RWPE1 (cell line): ENCODE results near the gene EML4.

Experiments used
- CTCF ChIA-PET: fragments of 350-600 bp; sonication (Branson Sonifier 250); formaldehyde crosslinking; extraction: SDS; loops from one replicate; lab custom pipeline; 2021; lab: Yijun Ruan, JAX
- POLR2A ChIA-PET: fragments of 400-600 bp; formaldehyde crosslinking; extraction: SDS; loops from one replicate; lab custom pipeline; 2020; ENCODE audit warnings: antibody characterized with exemption; ENCODE audit not compliant: low non-redundant PET; lab: Yijun Ruan, JAX
- DNase-seq: peaks from one replicate; pipeline ENCODE4 v3.0.0; 2012; ENCODE audit warnings: low spot score
- H3K27ac ChIP-seq: fragments of 450-650 bp; 2 replicates; pipeline ENCODE4 v1.5.1; 2017
- CTCF ChIP-seq: fragments of 450-650 bp; conservative IDR thresholded peaks from 2 replicates; pipeline ENCODE4 v1.5.1; 2017; ENCODE audit warnings: low read depth, mild to moderate bottlenecking

The EML4 gene

GRCh38 chr2:42216694-42217093 is 47.5 kb downstream of the EML4 start:
- ChIA-PET POLR2A (no interaction called here), CTCF (interaction anchor here (0.6 to 0.7 kb wide), 3 partner anchors 16 to 96 kb away, joined by 3 to 4 read pairs (median 3); no protein-coding TSS in a partner anchor)
- no peak overlapping the region; the same call in 1 of the 2 replicates for H3K27ac ChIP-seq
- DNase-seq = peak; percentile 24
- TF ChIP-seq CTCF = no peak

- TF ChIP-seq CTCF = no peak
- ChIA-PET POLR2A (no interaction called here), CTCF (interaction anchor here (0.6 to 0.7 kb wide), 2 partner anchors 80 to 96 kb away, joined by 3 read pairs; no protein-coding TSS in a partner anchor)
- H3K27ac ChIP-seq = no peak overlapping the region
- DNase-seq = no peak
Observed at GRCh38 chr2:42217307-42217706, 48.2 kb downstream of the EML4 start.

GRCh38 chr2:42217914-42218313 is 48.8 kb downstream of the EML4 start:
- POLR2A ChIA-PET = no interaction called here
- CTCF ChIA-PET = no interaction called here
- no peak overlapping the region for H3K27ac ChIP-seq
- no peak for DNase-seq
- no peak for TF ChIP-seq CTCF

DNA sequence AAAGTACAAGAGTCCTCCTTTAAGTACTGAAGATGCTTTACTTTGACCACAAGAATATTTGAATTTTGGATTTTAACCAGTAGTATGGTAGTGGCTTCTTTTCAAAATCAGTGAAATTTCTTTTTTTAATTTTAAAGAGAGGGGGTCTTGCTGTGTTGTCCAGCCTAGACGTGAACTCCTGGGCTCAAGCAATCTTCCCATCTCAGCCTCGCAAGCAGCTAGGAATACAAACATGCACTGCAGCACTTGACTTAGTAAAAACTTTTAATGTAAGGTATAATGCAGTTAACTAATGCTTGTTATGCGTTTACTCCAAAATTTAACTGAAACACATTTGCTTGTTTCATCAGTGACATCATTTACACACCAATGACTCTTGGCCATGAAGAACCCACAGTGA is 49.6 kb downstream of the EML4 start:
- no peak for TF ChIP-seq CTCF
- no peak for DNase-seq
- no peak overlapping the region for H3K27ac ChIP-seq
- ChIA-PET POLR2A (no interaction called here), CTCF (no interaction called here)

GRCh38 chr2:42219160-42219559 is 50.0 kb downstream of the EML4 start:
- ChIA-PET CTCF (no interaction called here), POLR2A (no interaction called here)
- no peak overlapping the region for H3K27ac ChIP-seq
- no peak for TF ChIP-seq CTCF
- DNase-seq = no peak

DNA sequence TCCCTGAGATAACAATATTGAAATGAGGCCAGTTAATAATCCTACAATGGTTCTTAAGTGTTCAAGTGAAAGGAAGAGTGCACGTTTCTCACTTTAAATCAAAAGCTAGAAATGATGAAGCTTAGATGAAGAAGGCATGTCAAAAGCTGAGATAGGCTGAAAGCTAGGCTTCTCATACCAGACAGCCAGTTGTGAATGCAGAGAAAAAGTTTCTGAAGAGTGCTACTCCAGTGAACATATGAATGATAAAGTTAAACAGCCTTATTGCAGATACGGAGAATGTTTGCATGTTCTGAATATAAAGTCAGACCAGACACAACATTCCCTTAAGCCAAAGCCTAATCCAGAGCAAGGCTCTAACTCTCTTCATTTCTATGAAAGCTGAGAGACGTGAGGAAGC is 51.4 kb downstream of the EML4 start:
- no peak for TF ChIP-seq CTCF
- no peak overlapping the region for H3K27ac ChIP-seq
- POLR2A ChIA-PET = no interaction called here
- DNase-seq = no peak
- CTCF ChIA-PET = no interaction called here
